IPS DF 4.7 (cell line): Measurements from ENCODE around the gene HADHA.

Experiments used
- DNase-seq: peaks from one replicate; pipeline ENCODE4 v3.0.0-alpha.2; 2013; ENCODE audit warnings: low spot score; ENCODE audit errors: extremely low read depth

Gene HADHA

DNA sequence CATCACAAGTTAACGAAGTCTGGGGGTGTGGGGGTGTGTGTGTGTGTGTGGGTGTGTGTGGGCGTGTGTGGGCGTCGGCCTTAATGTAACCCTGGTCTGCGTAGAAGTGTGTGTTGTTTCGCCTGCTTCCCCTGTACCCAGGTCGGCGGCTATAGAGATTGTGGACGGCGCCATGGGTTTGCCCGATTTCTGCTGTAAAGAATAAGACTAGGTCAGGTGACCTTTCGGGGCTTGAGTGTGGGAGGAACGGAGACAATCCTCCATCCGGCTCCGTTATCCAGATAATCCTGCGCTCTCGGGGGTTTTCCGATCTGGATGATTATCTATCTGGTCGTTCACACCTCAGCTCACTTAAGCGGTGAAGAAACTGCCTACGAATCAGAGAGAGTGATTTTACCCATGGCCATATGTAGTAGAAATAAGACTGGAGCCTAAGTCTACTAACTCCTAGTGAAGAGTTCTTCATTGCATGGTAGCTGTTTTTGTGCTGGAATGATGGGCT, 850 bp upstream of the HADHA start:
- no peak for DNase-seq

DNA sequence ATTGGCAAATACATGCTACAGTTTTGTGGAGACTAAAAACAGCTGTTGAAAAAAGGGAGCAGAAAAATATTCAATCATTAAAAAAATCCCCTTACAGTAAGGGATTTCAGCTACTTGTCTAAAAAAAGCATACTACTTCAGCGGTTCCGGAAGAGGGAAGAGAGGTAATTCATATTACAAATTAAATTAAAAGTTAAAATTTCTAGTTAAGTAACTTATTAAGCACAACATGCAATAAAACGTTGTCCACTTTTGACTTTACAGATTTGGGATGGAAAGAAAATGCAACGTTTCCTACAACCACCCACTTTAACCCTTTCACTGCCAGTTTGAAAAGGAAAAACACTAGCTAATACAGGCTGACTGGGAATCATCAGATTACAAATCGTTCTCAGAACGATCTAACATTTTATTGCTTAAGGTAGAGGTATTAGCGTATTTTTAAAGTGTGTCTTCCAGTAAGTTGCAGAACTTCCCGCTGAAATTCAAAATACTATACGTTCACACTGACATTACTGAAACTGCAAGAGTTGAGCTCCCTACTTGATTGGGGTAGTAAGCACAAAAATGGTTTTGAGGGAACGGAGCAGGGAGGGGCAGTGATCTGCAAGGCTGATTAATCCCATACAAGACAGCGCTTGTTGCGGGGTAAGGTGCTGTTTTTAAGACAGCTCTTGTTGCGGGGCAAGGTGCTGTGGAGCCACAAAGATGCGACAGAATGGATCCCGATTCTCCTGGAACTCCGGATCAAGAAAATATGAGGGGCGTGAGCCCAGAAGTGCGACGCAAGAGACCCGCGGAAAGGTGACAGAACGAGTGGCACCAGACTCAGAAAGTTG, 743 bp downstream of the HADHA start:
- DNase-seq, result no peak

DNA sequence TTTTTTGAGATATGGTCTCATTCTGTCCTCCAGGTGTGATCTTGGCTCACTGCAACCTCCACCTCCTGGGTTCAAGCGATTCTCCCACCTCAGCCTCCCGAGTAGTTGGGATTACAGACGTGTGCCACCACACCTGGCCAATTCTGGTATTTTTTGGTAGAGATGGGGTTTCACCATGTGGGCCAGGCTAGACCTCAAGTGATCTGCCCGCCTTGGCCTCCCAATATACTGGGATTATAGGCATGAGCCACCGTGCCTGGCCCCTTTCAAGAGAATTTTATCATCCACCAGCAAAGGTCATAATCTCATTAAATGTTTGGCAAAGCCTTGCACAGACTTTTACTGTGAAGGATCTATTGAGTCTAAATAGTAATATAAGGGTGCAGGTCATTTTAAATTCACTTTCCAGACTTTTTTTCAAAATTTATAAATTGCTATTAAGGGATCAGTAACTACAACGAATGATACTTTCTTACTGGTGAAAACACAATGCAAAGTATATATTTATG, 2.5 kb downstream of the HADHA start:
- DNase-seq, result no peak

DNA sequence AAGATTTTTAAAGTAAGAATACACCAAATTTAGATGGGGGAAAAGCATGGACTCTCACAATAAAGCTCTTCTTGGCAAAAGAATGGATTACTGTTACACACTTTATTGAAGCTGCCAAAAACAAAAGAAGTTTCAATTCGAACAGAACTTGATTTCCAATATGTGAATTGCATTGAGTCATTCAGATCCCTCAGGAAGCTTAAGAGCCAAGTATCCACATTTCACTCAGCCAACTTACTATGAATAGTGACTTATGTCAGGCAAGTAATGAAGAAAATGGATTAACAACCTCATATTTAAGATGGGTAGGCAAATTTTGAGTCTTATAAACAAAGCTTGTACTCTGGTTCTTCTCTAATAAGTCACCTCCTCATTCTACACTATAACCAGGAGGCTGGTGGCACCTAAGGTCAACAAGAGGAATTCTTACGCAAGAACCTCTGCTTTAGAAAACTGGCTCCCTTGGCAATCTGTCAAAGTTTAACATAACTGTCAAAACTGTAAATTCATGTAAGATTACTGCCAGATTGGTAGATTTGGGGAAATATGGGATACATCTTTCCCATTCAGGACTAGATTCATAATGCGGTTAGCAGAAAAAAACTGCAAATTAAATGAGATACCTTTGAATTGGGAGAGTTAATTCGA, 6.0 kb downstream of the HADHA start:
- no peak for DNase-seq

DNA sequence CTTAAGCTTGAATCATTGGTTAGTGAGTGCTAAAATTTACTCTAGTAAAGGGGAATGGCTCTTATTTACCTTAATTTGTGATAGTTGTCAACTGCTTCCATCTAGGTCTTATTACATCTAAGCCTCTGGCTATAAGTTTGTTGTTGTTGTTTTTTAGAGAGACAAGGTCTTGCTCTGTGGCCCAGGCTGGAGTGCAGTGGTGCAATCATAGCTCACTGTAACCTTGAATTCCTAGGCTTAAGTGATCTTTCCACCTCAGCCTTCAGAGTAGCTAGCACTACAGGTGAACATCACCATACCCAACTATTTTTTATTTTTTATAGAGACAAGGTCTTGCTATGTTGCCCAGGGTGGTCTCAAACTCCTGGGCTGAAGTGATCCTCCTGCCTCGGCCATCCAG, 6.6 kb downstream of the HADHA start:
- DNase-seq, result no peak

DNA sequence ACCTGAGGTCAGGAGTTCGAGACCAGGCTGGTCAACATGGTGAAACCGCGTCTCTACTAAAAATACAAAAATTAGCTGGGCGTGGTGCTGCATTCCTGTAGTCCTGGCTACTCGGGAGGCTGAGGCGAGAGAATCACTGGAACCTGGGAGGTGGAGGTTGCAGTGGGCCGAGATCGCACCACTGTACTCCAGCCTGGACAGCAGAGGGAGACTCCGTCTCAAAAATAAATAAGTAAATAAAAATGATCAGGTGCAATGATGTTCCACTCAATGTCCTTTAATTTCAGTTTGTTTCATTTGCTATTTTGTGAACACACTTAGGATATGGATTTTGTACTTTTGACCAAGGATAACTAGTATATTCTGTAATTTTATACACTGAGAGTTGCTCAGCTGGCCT, 9.3 kb downstream of the HADHA start:
- DNase-seq, result no peak

DNA sequence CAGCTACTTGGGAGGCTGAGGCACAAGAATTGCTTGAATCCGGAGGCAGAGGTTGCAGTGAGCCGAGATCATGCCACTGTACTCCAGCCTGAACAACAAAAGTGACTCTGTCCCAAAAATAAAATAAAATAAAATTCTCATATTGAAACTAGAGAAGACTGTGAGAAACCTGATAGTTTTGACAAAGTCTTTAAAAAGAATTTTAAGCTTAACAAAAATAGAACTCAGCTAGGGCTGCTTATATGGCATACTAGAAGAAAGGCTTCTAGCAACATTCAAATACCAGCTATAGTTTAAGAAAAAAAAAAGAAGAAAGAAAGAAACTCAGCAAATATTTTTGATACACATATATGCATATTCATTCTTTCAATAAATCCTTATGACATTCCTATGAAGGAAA, 13.6 kb downstream of the HADHA start:
- no peak for DNase-seq

DNA sequence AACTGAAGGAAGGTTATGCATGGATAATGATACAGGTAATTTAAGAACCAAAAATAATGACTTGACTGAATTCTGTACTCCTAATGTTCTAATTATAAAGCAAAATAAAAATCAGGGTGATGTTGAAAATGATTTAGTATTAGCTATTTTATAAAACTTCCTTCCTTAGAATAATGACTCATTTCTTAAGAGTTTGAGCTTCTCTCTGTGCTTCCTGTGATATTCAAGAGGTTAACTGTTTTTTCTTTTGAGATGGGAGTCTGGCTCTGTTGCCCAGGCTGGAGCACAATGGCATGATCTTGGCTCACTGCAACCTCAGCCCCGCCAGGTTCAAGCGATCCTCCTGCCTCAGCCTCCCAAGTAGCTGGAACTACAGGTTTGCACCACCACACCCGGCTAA, 14.8 kb downstream of the HADHA start:
- no peak for DNase-seq

DNA sequence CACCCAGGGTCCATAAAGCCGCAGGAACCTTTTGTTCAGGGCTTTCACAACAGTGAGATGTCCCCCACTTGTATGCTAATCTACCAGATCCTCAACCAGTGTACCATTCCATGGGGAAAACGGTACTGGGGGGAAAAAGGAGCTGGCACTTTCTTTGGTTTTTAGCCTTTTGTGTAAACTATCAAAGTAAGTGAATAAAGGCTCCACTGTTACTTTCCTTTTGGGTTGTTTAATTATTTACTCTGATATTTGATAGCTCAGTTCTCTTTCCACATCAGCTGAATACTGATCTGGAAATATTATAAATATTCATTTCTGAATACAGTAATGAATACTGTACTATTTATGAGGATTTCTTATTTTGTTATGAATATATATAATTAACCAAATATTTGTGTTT, 20.3 kb downstream of the HADHA start:
- no peak for DNase-seq

DNA sequence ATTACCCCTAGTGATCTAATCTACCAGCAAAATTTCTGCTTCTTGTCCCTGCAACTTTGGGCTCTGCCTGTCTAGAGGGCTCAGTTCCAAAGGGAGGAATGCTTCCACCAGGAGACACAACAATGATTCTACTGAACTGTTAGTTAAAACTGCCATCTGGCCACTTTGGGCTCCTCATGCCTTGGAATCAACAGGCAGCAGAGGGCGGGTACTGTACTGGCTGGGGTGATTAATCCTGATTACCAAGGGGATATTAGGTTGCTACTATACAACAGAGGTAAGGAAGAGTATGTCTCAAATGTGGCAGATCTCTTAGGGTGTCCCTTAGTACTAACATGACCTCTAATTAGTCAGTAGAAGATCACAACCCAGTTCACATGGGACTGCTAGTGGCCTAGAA, 21.4 kb downstream of the HADHA start:
- no peak for DNase-seq

DNA sequence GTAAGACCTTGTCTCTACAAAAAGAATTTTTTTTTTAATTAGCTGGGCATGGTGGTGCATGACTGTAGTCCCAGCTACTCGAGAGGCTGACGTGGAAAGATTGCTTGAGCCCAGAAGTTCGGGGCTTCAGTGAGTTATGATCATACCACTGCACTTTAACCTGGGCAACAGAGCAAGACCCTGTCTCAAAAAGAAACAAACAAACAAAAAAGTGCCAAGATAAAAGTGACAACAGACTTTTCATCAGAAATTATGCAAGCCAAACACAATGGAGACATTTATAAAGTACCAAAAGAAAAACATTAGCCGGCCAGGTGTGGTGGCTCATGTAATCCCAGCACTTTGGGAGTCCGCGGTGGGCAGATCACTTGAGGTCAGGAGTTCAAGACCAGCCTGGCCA, 26.7 kb downstream of the HADHA start:
- no peak for DNase-seq

DNA sequence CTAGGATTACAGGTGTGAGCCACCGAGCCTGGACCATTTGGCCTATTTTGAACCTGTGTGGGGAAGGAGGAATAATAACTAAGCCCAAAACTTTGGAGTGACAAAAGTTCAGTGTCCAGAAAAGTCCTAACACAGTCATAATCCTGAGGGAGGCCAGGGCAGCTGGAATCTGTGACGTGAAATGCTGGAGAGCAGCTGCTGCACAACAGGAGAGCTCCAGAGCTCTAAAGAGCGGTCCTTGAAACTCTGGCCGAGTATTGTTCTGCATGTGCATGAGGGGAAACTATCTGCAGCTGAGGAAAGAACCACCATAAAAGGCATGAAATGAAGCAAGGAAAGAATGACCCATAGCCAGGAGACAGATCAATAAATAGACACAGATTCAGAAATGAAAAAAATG, 27.8 kb downstream of the HADHA start:
- no peak for DNase-seq

DNA sequence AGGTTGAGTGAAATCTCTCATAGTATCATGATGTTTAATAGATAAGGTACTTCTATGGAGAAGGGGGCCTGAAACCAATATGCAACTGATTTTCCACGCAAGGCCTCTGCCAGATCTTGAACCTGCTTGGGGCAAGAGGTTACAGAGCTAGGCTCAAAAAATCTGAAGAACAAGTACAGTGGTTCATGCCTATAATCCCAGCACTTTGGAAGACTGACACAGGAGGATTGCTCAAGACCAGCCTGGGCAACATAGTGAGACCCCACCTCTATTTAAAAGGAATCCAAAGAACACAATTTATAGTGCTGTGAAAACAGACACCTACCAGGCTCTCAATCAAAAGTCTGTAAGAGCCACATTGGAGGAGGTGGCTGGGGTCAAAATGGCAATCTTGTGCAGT, 28.6 kb downstream of the HADHA start:
- no peak for DNase-seq

DNA sequence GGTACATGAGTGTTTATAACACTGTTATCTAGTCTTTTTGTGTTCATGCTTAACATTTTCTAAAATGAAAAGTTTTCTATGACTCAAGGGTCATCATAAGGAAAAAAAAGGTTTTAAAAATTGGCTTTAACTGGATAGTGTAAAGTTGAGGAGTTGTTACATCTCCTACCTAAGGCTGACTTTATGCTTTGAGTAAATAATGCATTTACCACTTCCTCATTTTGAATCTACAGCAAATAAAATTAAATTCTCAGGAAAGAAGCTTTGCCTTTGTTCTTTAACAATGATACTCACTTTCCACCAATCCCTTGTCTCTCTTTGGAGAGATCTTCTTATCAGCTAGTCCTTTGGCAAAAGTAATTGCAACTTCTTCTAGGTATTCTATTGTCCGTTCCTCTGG, 29.7 kb downstream of the HADHA start:
- DNase-seq, result no peak

DNA sequence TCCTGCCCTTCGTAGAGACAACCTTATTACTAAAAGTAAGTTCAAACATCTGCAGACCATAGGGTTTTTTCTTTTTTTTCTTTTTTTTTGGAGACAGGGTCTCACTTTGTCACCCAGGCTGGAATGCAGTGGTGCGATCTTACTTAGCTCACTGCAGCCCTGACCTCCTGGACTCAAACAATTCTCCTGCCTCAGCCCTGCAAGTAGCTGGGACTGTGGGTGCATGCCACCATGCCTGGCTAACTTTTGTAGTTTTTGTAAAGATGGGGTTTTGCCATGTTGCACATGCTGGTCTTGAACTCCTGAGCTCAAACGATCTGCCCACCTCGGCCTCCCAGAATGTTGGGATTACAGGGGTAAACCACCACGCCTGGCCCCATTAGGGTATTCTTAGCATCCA, 32.4 kb downstream of the HADHA start:
- DNase-seq, result no peak

DNA sequence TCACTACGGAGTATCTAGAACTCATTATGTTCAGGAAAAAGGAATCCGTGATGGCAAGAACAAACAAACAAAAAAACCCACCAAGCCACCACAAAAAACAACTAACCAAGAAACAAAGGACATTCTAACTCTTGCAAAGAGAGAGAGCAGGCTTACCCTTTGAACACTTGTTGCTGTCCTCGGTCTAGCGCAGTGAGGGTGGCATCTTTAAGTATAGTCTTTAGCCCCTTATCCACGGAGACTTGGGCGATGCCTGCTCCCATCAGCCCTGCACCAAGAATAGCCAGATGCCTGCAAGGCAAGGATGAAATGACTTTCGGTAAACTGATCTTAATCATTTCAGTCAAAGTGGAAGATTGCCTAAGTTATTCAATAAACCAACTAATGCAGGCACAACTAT, 40.5 kb downstream of the HADHA start:
- no peak for DNase-seq

DNA sequence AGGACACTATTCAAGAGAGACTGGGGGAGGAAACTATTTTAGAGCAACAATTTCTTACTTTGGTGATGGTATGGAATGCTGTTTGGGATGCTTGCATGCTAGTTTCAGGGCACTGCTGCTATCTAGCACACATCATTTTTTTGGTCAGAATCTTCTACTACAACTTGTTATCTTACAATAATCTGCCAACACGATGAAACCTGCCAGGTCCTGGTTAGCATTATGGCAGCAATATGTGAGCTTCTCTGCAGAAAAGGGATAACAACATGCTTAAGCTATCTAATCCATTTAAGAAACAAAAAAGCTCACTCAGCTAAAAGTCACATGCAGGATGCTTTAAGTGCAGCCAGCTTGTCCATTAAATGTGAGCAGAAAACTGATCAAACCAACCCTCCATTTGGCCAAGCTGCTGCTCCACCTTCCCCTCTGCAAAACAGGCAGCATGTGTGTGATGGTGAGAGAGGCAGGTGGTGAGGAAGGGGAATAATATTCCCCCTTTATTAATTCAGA, 41.4 kb downstream of the HADHA start:
- DNase-seq, result no peak

DNA sequence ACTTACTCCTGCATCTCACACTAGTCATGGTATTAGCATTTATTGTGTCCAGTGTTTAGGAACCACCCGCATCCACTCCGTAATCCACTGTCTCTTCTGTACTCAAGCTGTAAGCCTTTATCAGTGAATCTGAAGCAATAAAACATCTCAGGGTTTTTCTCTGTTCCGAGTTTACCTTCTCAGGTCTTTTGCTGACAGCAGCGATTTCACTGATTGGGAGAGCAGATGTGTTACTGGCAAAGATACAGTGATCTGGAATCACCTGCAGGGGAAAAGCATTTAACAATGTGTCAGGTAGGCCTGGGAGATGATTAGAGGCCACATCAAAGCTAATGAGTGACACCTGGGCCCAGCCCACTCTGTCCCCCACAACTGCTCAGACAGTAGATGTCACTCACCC, 46.9 kb downstream of the HADHA start:
- no peak for DNase-seq

DNA sequence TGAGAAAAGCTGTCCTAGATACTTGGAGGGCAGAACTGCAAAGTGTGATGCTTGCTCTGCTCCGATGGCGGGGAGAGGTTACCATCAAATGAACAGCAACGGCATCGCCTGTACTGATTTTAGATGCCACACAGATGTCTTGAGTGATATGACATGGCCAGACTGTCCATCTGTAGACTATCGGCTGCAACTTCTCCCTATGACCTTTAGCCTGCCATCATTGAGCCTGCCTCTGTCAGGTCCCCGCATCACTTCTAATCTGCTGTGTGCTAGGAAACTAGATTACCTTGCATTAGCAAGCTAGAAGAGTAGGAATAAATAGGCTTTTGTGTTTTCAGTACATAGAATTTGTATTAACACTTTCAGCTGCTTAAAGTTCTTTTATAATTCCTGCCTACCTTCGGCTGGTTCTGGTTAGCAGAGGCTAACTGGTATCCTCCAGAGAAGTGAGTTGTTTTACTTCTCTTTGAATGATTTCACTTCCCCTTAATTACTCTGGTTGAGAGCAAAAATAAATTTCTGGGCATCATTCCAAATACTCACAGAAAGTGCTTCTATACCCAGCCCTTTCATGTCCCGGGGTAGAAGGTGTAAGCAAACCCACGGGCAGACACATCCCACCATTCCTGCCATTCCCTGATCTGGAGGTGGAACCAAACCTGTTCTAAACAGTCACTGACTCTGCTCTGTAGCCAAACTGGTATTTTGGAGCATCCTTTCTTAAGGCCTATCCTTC, 47.6 kb downstream of the HADHA start:
- DNase-seq, result no peak

DNA sequence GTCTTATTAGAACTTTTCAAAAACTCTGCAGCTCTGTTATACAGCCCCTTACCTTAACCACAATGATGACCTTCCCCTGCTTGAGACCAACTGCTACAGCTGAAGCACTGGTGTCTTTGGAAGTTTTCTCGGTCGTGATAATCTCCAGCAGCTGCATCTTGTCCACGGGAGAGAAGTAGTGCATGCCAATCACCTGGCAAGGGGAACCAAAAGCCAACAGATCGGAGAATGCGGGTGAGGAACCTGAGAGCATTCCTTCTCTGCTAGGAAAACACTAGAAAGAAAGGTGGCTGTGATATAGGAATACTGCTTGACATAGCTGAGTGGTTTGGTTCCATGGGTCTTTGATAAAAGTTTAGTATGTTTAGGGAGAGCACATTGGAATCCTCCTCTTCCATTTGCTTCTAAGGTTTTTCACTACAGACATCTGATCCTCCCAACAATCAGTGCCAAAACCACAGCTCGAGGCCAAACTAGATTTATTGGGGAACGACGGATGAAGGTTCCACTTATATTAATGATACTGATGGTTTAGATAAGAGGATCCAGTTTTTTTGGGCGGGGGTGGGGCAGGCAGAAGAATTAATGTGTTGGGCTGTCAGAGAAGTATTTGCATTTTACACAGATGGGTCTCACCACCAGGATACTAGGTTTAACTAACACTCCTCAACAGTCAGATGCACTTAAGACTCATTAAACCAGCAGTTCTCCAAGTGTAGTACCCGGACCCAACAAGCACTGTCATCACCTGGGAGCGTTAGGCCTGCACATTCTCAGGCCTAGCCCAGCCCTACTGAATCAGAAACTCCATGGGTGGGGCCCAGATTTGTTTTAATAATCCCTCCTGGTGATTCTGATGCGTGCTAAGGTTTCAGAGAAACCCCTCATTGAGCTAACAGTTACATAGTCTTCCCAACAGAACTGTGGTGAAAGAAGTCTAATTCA, 49.1 kb downstream of the HADHA start:
- DNase-seq, result no peak
